Panc1 (cell line): ENCODE data around the gene DCST2. TPM values are rescaled to one million over a fixed set of nuclear protein-coding genes. Genes with fewer than 3 reads are reported as not detected.

ENCODE experiments used
- ATAC-seq: fragments of 200-7000 bp; cut with Tn5 transposase; 2 replicates; pipeline ENCODE4 v1.9.1; 2020; ENCODE audit warnings: mild to moderate bottlenecking, moderate library complexity
- BruUV-seq: library from RNA; stranded (reverse); fragments of 400-500 nt; replicated peaks from 2 replicates; lab custom pipeline; 2021; lab: Mats Ljungman, UMichigan
- CTCF ChIA-PET: fragments of 300-600 bp; sonication (Branson Sonifier 250); formaldehyde crosslinking; loops from one replicate; lab custom pipeline; 2022; ENCODE audit warnings: antibody characterized with exemption; lab: Charles Lee
- POLR2A ChIA-PET: fragments of 300-600 bp; sonication (Branson Sonifier 250); formaldehyde crosslinking; loops from one replicate; lab custom pipeline; 2022; ENCODE audit warnings: antibody characterized with exemption; lab: Charles Lee
- DNase-seq: peaks from one replicate; pipeline ENCODE4 v3.0.0-alpha.2; 2010; ENCODE audit warnings: low read depth, low spot score
- H3K27ac ChIP-seq: 2 replicates; pipeline ENCODE4 v1.5.1; 2011; ENCODE audit warnings: mild to moderate bottlenecking, low read length, inconsistent platforms
- H3K27me3 ChIP-seq: fragments of 200-500 bp; sonication (Bioruptor generic); 2 replicates; pipeline ENCODE4 v1.6.0; 2014; ENCODE audit warnings: low read length, inconsistent platforms; ENCODE audit not compliant: control insufficient read depth, insufficient read depth
- H3K36me3 ChIP-seq: fragments of 200-500 bp; sonication (Bioruptor generic); 2 replicates; pipeline ENCODE4 v1.5.1; 2014; ENCODE audit warnings: inconsistent platforms, mild to moderate bottlenecking, low read length, moderate library complexity; ENCODE audit not compliant: control insufficient read depth, insufficient read depth
- H3K4me1 ChIP-seq: 2 replicates; pipeline ENCODE4 v1.5.1; 2011; ENCODE audit warnings: inconsistent platforms, mild to moderate bottlenecking, low read length, moderate library complexity; ENCODE audit not compliant: control insufficient read depth, insufficient read depth
- H3K4me3 ChIP-seq, 2 experiments: 2 replicates each; pipeline ENCODE4 v1.5.1; 2011 to 2012; ENCODE audit warnings: low read depth in 2 of 2, low read length in 2 of 2, mild to moderate bottlenecking in 2 of 2, inconsistent platforms in 1 of 2, moderate library complexity in 1 of 2
- H3K9me3 ChIP-seq: fragments of 200-500 bp; sonication (Bioruptor generic); 2 replicates; pipeline ENCODE4 v1.5.1; 2014; ENCODE audit warnings: low read depth, mild to moderate bottlenecking, inconsistent platforms, low read length, moderate library complexity; ENCODE audit not compliant: control insufficient read depth, insufficient read depth
- POLR2AphosphoS5 ChIP-seq: IDR thresholded peaks from 2 replicates; pipeline ENCODE4 v1.6.1; 2012; ENCODE audit warnings: mild to moderate bottlenecking, low read depth, low read length, moderate library complexity
- SIN3A ChIP-seq: IDR thresholded peaks from 2 replicates; pipeline ENCODE4 v1.6.1; 2012; ENCODE audit warnings: low read depth, mild to moderate bottlenecking, low read length, moderate library complexity, borderline replicate concordance; ENCODE audit not compliant: insufficient read depth
- TCF7L2 ChIP-seq: IDR thresholded peaks from 2 replicates; pipeline ENCODE4 v1.6.1; 2011; ENCODE audit warnings: mild to moderate bottlenecking, low read depth, low read length, inconsistent platforms
- in situ Hi-C: cut with HindIII; loops from 2 replicates; pipeline ENCODE4 v1.10.0; 2016; ENCODE audit warnings: low sequenced_read_pairs, low pct_unique_long_range_greater_than_20kb
- intact Hi-C: fragments of 100-400 bp; cut with micrococcal nuclease; formaldehyde crosslinking; loops from one replicate; pipeline ENCODE4 v1.10.0; 2022; ENCODE audit not compliant: unreplicated experiment
- total RNA-seq: library from RNA; stranded (reverse); gene quantifications from one replicate; pipeline ENCODE4 v1.2.1, GENCODE V29; 2021; ENCODE audit not compliant: unreplicated experiment
- TF ChIP-seq, protein P1 (sequence below): fragments of 450-650 bp; IDR thresholded peaks from 2 replicates; pipeline ENCODE4 v1.5.1; 2017; ENCODE audit warnings: mild to moderate bottlenecking
- TF ChIP-seq, protein P2 (sequence below), 2 experiments: IDR thresholded peaks; 2 replicates each; pipeline ENCODE4 v1.6.1; 2011 to 2012; ENCODE audit warnings: low read depth in 2 of 2, control low read depth in 1 of 2, low read length in 1 of 2, mild to moderate bottlenecking in 1 of 2, moderate library complexity in 1 of 2; ENCODE audit not compliant: insufficient read depth in 1 of 2

Gene DCST2
- total RNA-seq, 1 experiment from 2014 or later: 0.13 TPM

DNA sequence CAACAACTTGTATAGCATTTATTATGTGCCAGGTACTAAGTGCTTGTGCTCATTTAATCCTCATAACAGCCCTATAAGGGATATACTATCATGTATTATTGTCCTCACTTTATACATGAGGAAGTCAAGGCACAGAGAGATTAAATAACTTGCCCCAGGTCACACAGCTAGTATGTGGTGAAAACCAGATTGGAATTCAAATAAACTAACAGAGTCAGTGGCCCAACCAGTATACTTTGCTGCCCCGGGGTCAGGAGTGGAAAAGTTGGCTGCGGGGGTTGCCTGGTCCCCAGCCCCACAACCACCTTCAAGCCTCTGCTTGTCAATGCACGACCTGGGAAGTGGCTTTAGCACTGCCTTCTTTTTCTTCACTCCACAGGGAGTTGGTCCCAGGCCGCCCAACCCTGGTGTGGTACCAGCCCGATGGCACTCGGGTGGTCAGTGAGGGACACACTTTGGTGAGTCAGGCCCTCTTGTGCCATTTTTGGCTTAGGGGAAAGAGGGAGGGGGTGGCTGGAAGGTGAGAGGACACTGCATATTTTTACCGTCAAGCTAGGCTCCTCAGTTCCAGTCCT is 20.0 kb upstream of the DCST2 start:
- in situ Hi-C loops: no loop called here
- Histone ChIP-seq H3K4me3 (no peak overlapping the region), H3K9me3 (no peaks in the 10 kb centered on the region), H3K4me1 (peaks cover 14% of the 10 kb centered on the region), H3K36me3 (peaks cover 2% of the 10 kb centered on the region; the same call in 1 of the 2 replicates), H3K27ac (no peak overlapping the region), H3K27me3 (no peaks in the 10 kb centered on the region)
- TF ChIP-seq SIN3A (no peak), TCF7L2 (no peak), POLR2AphosphoS5 (no peak)
- TF ChIP-seq, protein P1, sequence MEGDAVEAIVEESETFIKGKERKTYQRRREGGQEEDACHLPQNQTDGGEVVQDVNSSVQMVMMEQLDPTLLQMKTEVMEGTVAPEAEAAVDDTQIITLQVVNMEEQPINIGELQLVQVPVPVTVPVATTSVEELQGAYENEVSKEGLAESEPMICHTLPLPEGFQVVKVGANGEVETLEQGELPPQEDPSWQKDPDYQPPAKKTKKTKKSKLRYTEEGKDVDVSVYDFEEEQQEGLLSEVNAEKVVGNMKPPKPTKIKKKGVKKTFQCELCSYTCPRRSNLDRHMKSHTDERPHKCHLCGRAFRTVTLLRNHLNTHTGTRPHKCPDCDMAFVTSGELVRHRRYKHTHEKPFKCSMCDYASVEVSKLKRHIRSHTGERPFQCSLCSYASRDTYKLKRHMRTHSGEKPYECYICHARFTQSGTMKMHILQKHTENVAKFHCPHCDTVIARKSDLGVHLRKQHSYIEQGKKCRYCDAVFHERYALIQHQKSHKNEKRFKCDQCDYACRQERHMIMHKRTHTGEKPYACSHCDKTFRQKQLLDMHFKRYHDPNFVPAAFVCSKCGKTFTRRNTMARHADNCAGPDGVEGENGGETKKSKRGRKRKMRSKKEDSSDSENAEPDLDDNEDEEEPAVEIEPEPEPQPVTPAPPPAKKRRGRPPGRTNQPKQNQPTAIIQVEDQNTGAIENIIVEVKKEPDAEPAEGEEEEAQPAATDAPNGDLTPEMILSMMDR: no peak
- TF ChIP-seq, protein P2, sequence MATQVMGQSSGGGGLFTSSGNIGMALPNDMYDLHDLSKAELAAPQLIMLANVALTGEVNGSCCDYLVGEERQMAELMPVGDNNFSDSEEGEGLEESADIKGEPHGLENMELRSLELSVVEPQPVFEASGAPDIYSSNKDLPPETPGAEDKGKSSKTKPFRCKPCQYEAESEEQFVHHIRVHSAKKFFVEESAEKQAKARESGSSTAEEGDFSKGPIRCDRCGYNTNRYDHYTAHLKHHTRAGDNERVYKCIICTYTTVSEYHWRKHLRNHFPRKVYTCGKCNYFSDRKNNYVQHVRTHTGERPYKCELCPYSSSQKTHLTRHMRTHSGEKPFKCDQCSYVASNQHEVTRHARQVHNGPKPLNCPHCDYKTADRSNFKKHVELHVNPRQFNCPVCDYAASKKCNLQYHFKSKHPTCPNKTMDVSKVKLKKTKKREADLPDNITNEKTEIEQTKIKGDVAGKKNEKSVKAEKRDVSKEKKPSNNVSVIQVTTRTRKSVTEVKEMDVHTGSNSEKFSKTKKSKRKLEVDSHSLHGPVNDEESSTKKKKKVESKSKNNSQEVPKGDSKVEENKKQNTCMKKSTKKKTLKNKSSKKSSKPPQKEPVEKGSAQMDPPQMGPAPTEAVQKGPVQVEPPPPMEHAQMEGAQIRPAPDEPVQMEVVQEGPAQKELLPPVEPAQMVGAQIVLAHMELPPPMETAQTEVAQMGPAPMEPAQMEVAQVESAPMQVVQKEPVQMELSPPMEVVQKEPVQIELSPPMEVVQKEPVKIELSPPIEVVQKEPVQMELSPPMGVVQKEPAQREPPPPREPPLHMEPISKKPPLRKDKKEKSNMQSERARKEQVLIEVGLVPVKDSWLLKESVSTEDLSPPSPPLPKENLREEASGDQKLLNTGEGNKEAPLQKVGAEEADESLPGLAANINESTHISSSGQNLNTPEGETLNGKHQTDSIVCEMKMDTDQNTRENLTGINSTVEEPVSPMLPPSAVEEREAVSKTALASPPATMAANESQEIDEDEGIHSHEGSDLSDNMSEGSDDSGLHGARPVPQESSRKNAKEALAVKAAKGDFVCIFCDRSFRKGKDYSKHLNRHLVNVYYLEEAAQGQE (IDR thresholded peaks at IDR 0.05; ENCODE audit: insufficient read depth in 1 of 2, low read depth in 2 of 2, low read length in 1 of 2): no peak
- intact Hi-C loops: no loop called here
- POLR2A ChIA-PET: no interaction called here
- ATAC-seq (no peak), DNase-seq (no peak)
- BruUV-seq: no TSS peak
- CTCF ChIA-PET: no interaction called here

DNA sequence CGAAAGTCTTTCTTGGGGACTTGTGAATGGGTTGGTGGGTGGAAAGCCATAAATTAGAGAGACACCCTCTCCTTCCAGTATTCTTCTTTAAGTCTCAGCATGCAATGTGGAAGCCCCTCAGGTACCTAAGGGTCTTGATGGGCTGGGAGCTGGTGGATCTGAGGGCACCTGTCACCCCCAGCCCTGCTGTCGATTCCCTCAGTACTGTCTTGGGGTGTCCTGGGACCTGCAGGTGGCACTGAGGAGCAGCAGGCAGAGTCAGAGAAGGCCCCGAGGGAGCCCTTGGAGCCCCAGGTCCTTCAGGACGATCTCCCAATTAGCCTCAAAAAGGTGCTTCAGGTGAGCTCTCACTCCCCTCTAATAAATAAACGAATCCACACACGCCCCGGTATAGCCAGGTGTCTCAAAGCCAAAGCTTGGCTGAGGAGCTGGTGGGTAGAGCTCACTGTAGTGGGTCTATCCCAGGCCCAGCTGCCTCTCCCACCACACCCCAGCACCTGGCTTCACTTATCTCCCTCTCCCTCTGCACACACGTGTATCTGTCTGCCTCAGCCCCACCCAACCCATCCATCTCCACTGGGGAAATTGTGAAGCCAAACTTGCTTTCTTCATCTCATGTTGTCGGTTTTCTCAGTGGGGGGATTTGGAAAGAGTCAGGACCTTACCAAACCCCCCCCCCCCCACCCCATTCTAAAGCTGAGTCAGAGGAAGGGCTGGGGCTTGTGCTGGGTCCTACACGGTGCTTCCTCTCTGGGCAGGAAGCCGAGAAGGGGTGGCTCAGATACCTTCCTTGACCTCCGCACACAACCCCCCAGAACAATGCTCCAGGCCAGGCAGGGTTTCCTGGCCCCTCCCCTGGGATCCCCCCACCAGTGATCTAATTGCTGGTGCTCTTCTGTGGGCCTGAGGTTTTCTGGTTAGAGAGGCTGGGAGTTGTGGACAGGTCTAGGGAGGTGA is 19.1 kb upstream of the DCST2 start:
- Histone ChIP-seq H3K27me3 (no peaks in the 10 kb centered on the region), H3K9me3 (no peaks in the 10 kb centered on the region), H3K4me1 (peaks cover 14% of the 10 kb centered on the region), H3K27ac (no peak overlapping the region), H3K36me3 (peaks cover 2% of the 10 kb centered on the region; the same call in 1 of the 2 replicates), H3K4me3 (peak overlapping the region; percentile 69 to 74)
- TF ChIP-seq, protein P2 (IDR thresholded peaks at IDR 0.05; ENCODE audit: insufficient read depth in 1 of 2, low read depth in 2 of 2, low read length in 1 of 2): no peak
- no peak for TF ChIP-seq TCF7L2
- TF ChIP-seq, protein P1: peak; percentile 77
- intact Hi-C loops (no loop called here), in situ Hi-C loops (no loop called here)
- CTCF ChIA-PET: interaction anchor here (0.7 to 1.1 kb wide), 3 partner anchors 9 to 53 kb away, joined by 3 to 5 read pairs (median 3); no protein-coding TSS in a partner anchor
- no TSS peak for BruUV-seq
- POLR2A ChIA-PET: interaction anchor here (0.6 kb wide), 1 partner anchor 426 kb away, joined by 3 read pairs; no protein-coding TSS in a partner anchor
- DNase-seq (no peak), ATAC-seq (no peak)
